Measurements from ENCODE around the gene ISG20L2. TPM values are rescaled to one million over a fixed set of nuclear protein-coding genes. Genes with fewer than 3 reads are reported as not detected.

The ISG20L2 gene
- total RNA-seq, 1 donor from 2014 or later: 47.0 TPM

DNA sequence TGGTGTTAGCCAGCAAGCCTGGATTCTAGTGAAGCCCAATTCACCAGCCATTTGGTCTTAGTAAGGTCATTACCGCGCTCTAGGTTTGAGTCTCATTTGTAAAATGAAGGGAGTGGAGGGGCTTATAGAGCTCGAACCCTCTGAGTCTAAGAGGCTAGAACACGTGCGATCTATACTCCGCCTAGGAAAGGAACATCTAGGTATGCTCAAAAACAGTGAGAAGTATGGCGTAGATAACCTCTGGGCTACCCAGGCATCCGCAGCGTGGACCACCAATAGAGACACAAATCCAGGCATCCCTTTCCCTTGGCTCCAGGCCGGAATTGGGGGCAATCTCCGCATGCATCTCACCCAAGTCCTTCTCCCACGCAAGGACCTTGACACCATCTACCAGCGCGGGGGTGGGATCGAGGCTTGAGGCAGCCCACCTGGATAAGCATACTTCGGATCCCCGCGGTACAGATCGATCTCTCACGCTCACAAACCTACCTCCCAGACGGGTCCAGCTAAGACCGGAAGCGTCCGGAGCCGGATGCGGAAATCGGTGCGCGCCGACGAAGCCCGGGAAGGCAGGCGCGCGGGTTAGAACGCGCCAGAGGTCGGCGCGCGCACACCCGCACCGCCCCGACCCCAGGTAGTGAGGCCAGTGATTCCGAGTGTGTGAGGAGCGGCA is 504 bp downstream of the ISG20L2 start, which contains the start of gene METTL25B:
TSS of gene METTL25B (plus strand) at position 544 of the 673 bp plus-strand sequence. CDS start 636 bp downstream, outside the sequence.
- Mint-ChIP-seq H3K36me3 (ENCODE audit: low read depth) (peaks cover 7% of the 10 kb centered on the region), H3K27ac (ENCODE audit: unreplicated experiment) (peak within 1 kb of the TSS; percentile 97), H3K9me3 (no peaks in the 10 kb centered on the region), H3K4me3 (no peak within 1 kb of the TSS), H3K4me1 (peaks cover 24% of the 10 kb centered on the region), H3K27me3 (ENCODE audit: low read depth) (no peaks in the 10 kb centered on the region)
- TF ChIP-seq CTCF (conservative IDR thresholded peaks at IDR 0.05): no peak
- DNase-seq (ENCODE audit: low read depth, low spot score): peak; percentile 68

GRCh38 chr1:156727492-156727891 is 1.1 kb downstream of the ISG20L2 start:
- H3K4me3 Mint-ChIP-seq: no peak overlapping the region
- H3K4me1 Mint-ChIP-seq: peaks cover 24% of the 10 kb centered on the region
- TF ChIP-seq CTCF (conservative IDR thresholded peaks at IDR 0.05): no peak
- peak overlapping the region; percentile 97 for H3K27ac Mint-ChIP-seq (ENCODE audit: unreplicated experiment)
- H3K36me3 Mint-ChIP-seq (ENCODE audit: low read depth): peaks cover 7% of the 10 kb centered on the region
- DNase-seq (ENCODE audit: low read depth, low spot score): no peak
- H3K9me3 Mint-ChIP-seq: no peaks in the 10 kb centered on the region
- H3K27me3 Mint-ChIP-seq (ENCODE audit: low read depth): no peaks in the 10 kb centered on the region

GRCh38 chr1:156726549-156727226 is 1.9 kb downstream of the ISG20L2 start:
- DNase-seq (ENCODE audit: low read depth, low spot score): peak; percentile 61
- Mint-ChIP-seq H3K4me1 (peaks cover 24% of the 10 kb centered on the region), H3K36me3 (ENCODE audit: low read depth) (peaks cover 7% of the 10 kb centered on the region), H3K9me3 (no peaks in the 10 kb centered on the region), H3K27ac (ENCODE audit: unreplicated experiment) (no peak overlapping the region), H3K27me3 (ENCODE audit: low read depth) (no peaks in the 10 kb centered on the region), H3K4me3 (no peak overlapping the region)
- peak; percentile 67 for TF ChIP-seq CTCF (conservative IDR thresholded peaks at IDR 0.05)

GRCh38 chr1:156725683-156726280 is 2.8 kb downstream of the ISG20L2 start:
- Mint-ChIP-seq H3K27ac (ENCODE audit: unreplicated experiment) (no peak overlapping the region), H3K4me3 (no peak overlapping the region)

More at GRCh38 chr1:156725683-156726280, 2.8 kb downstream of the ISG20L2 start:
- Mint-ChIP-seq H3K4me1 (peaks cover 23% of the 10 kb centered on the region), H3K36me3 (ENCODE audit: low read depth) (peaks cover 7% of the 10 kb centered on the region), H3K27me3 (ENCODE audit: low read depth) (no peaks in the 10 kb centered on the region), H3K9me3 (no peaks in the 10 kb centered on the region)
- peak; percentile 86 for DNase-seq (ENCODE audit: low read depth, low spot score)
- peak; percentile 98 for TF ChIP-seq CTCF (conservative IDR thresholded peaks at IDR 0.05)
